Right lobe of liver (tissue), 6 donors: ENCODE measurements around the gene CLTA. TPM values are rescaled to one million over a fixed set of nuclear protein-coding genes. Genes with fewer than 3 reads are reported as not detected.
"Not testable (repeated sequence)": the region's sequence is repeated elsewhere in the genome, so short reads cannot be mapped to it uniquely, and the experiment has no call there.

Experiments used
- ATAC-seq, 4 donors: fragments of 200-7000 bp; cut with Tn5 transposase; one replicate each; pipeline ENCODE4 v1.9.1; 2020; ENCODE audit warnings: mild to moderate bottlenecking in 4 of 4, moderate library complexity in 4 of 4
- DNase-seq, 3 donors: peaks; one replicate each; pipeline ENCODE4 v3.0.0-alpha.2; 2020
- H3K27ac ChIP-seq, 3 donors: fragments of 200-600 bp; one replicate each; pipeline ENCODE4 v1.8.0; 2022
- H3K27me3 ChIP-seq, 2 donors: fragments of 200-600 bp; one replicate each; pipeline ENCODE4 v1.8.0; 2022
- H3K36me3 ChIP-seq, 4 donors: fragments of 200-600 bp; sonication (generic) in 1 of 4; one replicate each; pipeline versions ENCODE4 v1.5.1 to v1.8.0; 2017 to 2022; ENCODE audit warnings: control low read depth in 1 of 4
- H3K4me1 ChIP-seq, 4 donors: fragments of 200-600 bp; sonication (generic) in 1 of 4; one replicate each; pipeline versions ENCODE4 v1.5.1 to v1.8.0; 2017 to 2022; ENCODE audit warnings: control low read depth in 1 of 4
- H3K4me3 ChIP-seq, 3 donors: fragments of 200-600 bp; one replicate each; pipeline ENCODE4 v1.8.0; 2022
- H3K9me3 ChIP-seq, 4 donors: fragments of 200-600 bp; sonication (generic) in 1 of 4; one replicate each; pipeline versions ENCODE4 v1.5.1 to v1.8.0; 2017 to 2022; ENCODE audit warnings: control low read depth in 1 of 4
- CTCF ChIP-seq, 4 donors: fragments of 200-600 bp in 3 of 4; fragments of 450-650 bp in 1 of 4; IDR thresholded peaks; one replicate each; pipeline versions ENCODE4 v1.5.1 to v1.8.0; 2016 to 2022; ENCODE audit warnings: antibody characterized with exemption in 4 of 4, mild to moderate bottlenecking in 2 of 4
- POLR2A ChIP-seq: fragments of 450-650 bp; IDR thresholded peaks from one replicate; pipeline ENCODE4 v1.6.1; 2017; ENCODE audit warnings: antibody characterized with exemption, mild to moderate bottlenecking
- WGBS: methylation state at CpG from one replicate; pipeline ENCODE4 v1.1.6; 2018; ENCODE audit warnings: low coverage, low lambda C conversion rate; ENCODE audit not compliant: insufficient coverage; ENCODE audit errors: missing lambda C conversion rate; 5-methylcytosine and 5-hydroxymethylcytosine counted together
- intact Hi-C, 2 donors: fragments of 100-400 bp; cut with DNase I; formaldehyde crosslinking; loops; one replicate each; pipeline versions ENCODE4 v1.11.2 to v1.14.1; 2022
- total RNA-seq, 6 experiments: library from RNA; depleted of rRNA in 2 of 6; stranded (reverse); fragments of >200 nt in 2 of 6; fragmentation: NEBNext Ultra II Directional in 3 of 6; extraction: Animal tissue kit (Norgen Biotek cat#: 25700) in 3 of 6; gene quantifications; one replicate each; pipeline versions ENCODE4 v1.1.0 to v1.2.4, GENCODE V29; 2016 to 2023
- donor health status: DM: no; HTN: yes; CAD: no.
- donor health status: DM: no; HTN: no; CAD: no.
- donor health status: DM: no; HTN: no; CAD: no.
- donor health status: DM: no; HTN: yes; CAD: no.
- donor health status: DM: no; HTN: yes; CAD: no.

The CLTA gene
- total RNA-seq, 6 experiments from 2014 or later = 52.3 to 154 (median 72.7) TPM

GRCh38 chr9:36169708-36170107 is 21.0 kb upstream of the CLTA start:
- no peaks in the 10 kb centered on the region for H3K9me3 ChIP-seq
- no peaks in the 10 kb centered on the region for H3K36me3 ChIP-seq
- intact Hi-C loops = loop anchor here in 1 of 2 donors (10.0 kb wide), 1 partner anchor 55 kb away; no protein-coding TSS in a partner anchor
- no peaks in the 10 kb centered on the region for H3K4me1 ChIP-seq
- ATAC-seq (no peak), DNase-seq (no peak)
- no peak overlapping the region for H3K27ac ChIP-seq
- no peaks in the 10 kb centered on the region for H3K27me3 ChIP-seq
- WGBS = 92% methylated on average over 13 of the region's 17 CpGs
- H3K4me3 ChIP-seq = no peak overlapping the region
- TF ChIP-seq POLR2A (no peak), CTCF (IDR thresholded peaks at IDR 0.05) (no peak)

- no peak overlapping the region for H3K4me3 ChIP-seq
- 83% methylated on average over 4 of the region's 13 CpGs for WGBS
- TF ChIP-seq CTCF (IDR thresholded peaks at IDR 0.05) (no peak), POLR2A (no peak)
- no peaks in the 10 kb centered on the region for H3K4me1 ChIP-seq
- DNase-seq (no peak), ATAC-seq (no peak)
- intact Hi-C loops = loop anchor here in 1 of 2 donors (10.0 kb wide), 1 partner anchor 56 kb away; no protein-coding TSS in a partner anchor
- no peaks in the 10 kb centered on the region for H3K9me3 ChIP-seq
- no peaks in the 10 kb centered on the region for H3K27me3 ChIP-seq
- H3K36me3 ChIP-seq = no peaks in the 10 kb centered on the region
- no peak overlapping the region for H3K27ac ChIP-seq
Measured at GRCh38 chr9:36170531-36170930, 20.2 kb upstream of the CLTA start.

GRCh38 chr9:36173861-36174260 is 16.9 kb upstream of the CLTA start:
- no CpG with 5 or more reads among the region's 2 CpGs for WGBS
- Histone ChIP-seq H3K27ac (no peak overlapping the region), H3K4me1 (no peaks in the 10 kb centered on the region), H3K4me3 (no peak overlapping the region), H3K9me3 (no peaks in the 10 kb centered on the region), H3K36me3 (no peaks in the 10 kb centered on the region), H3K27me3 (no peaks in the 10 kb centered on the region)
- DNase-seq (no peak), ATAC-seq (no peak)
- intact Hi-C loops = loop anchor here in 1 of 2 donors (10.0 kb wide), 1 partner anchor 59 kb away; no protein-coding TSS in a partner anchor
- TF ChIP-seq CTCF (IDR thresholded peaks at IDR 0.05) = no peak
- no peak for TF ChIP-seq POLR2A

DNA sequence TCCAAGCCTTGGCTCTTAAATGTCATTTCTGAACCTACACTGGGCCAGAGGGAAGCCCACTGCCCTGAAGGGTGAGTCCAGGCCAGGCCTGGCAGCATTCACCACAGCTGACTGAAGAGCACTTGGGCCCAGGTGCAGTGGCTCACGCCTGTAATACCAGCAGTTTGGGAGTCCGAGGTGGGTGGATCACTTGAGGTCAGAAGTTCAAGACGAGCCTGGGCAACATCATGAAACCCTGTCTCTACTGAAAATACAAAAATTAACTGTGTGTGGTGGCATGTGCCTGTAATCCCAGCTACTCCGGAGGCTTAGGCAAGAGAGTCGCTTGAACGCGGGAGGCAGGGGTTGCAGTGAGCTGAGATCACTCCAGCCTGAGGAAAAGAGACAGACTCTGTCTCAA is 16.4 kb upstream of the CLTA start:
- DNase-seq = no peak
- Histone ChIP-seq H3K4me1 (no peaks in the 10 kb centered on the region), H3K9me3 (no peaks in the 10 kb centered on the region), H3K27ac (no peak overlapping the region), H3K4me3 (no peak overlapping the region), H3K36me3 (no peaks in the 10 kb centered on the region), H3K27me3 (no peaks in the 10 kb centered on the region)
- TF ChIP-seq POLR2A (no peak), CTCF (IDR thresholded peaks at IDR 0.05) (no peak)
- ATAC-seq = no peak
- intact Hi-C loops = loop anchor here in 1 of 2 donors (10.0 kb wide), 1 partner anchor 59 kb away; no protein-coding TSS in a partner anchor
- WGBS = 84% methylated on average over 6 of the region's 7 CpGs

DNA sequence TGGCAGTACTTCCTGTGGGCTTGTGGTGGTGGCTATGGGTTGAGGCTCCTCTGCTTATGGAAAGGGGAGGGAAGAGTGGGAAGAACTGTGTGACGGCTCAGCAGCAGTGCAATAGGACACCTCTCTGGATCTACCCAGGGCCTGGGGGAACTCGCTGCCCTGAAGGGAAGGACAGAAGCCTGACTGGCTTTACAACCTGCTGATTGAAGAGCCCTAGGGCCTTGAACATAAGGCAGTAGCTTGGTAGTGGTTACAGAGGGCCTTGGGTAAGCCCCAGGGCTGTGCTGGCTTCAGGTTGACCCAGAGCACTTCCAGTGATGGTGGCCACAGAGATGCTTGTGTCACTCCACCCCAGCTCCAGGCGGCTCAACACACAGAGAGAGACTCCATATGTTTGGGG is 16.0 kb upstream of the CLTA start:
- no peaks in the 10 kb centered on the region for H3K9me3 ChIP-seq
- no peaks in the 10 kb centered on the region for H3K36me3 ChIP-seq
- H3K27me3 ChIP-seq = no peaks in the 10 kb centered on the region
- no peak for ATAC-seq
- TF ChIP-seq CTCF (IDR thresholded peaks at IDR 0.05) = no peak
- no peak for TF ChIP-seq POLR2A
- H3K27ac ChIP-seq = no peak overlapping the region
- intact Hi-C loops = loop anchor here in 1 of 2 donors (10.0 kb wide), 1 partner anchor 60 kb away; no protein-coding TSS in a partner anchor
- WGBS = 60% methylated on average over 1 of the region's 3 CpGs
- H3K4me3 ChIP-seq = no peak overlapping the region
- no peak for DNase-seq
- no peaks in the 10 kb centered on the region for H3K4me1 ChIP-seq

- H3K27me3 ChIP-seq, ATAC-seq, H3K36me3 ChIP-seq, H3K9me3 ChIP-seq, DNase-seq, H3K4me3 ChIP-seq, H3K27ac ChIP-seq, H3K4me1 ChIP-seq: not testable (repeated sequence)
- WGBS = 83% methylated on average over 3 of the region's 3 CpGs
- intact Hi-C loops = loop anchor here in 1 of 2 donors (10.0 kb wide), 1 partner anchor 60 kb away; no protein-coding TSS in a partner anchor
Measured at GRCh38 chr9:36175209-36175608, 15.5 kb upstream of the CLTA start.

DNA sequence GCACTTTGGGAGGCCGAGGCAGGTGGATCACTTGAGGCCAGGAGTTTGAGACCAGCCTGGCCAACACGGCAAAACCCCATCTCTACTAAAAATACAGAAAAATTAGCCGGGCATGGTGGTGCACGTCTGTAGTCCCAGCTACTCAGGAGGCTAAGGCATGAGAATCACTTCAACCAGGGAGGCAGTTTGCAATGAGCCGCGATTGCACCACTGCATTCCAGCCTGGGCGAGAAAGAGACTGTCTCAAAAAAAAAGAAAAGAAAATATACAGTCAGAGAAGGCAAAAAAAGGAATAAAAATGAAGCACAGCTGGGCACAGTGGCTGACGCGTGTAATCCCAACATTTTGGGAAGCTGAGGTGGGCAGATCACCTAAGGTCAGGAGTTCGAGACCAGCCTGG is 14.2 kb upstream of the CLTA start:
- H3K36me3 ChIP-seq, H3K27ac ChIP-seq, H3K4me1 ChIP-seq, DNase-seq, ATAC-seq, H3K9me3 ChIP-seq, H3K27me3 ChIP-seq, H3K4me3 ChIP-seq: not testable (repeated sequence)
- intact Hi-C loops = loop anchor here in 1 of 2 donors (10.0 kb wide), 1 partner anchor 62 kb away; no protein-coding TSS in a partner anchor
- 91% methylated on average over 5 of the region's 10 CpGs for WGBS
